Aorta (tissue), 5 donors: ENCODE data around the gene PARP6. TPM values are rescaled to one million over a fixed set of nuclear protein-coding genes. Genes with fewer than 3 reads are reported as not detected.
A peak's percentile ranks its signal among the peaks of the same experiment; 100 is the strongest.

ENCODE experiments used
- ATAC-seq: fragments of 200-7000 bp; cut with Tn5 transposase; one replicate; pipeline ENCODE4 v1.9.1; 2022; ENCODE audit warnings: moderate library complexity; ENCODE audit not compliant: low FRiP score
- DNase-seq, 2 donors: peaks; one replicate each; pipeline ENCODE4 v3.0.0-alpha.2; 2020
- H3K27ac ChIP-seq, 2 donors: one replicate each; pipeline ENCODE4 v1.5.1; 2013; ENCODE audit warnings: low read length in 2 of 2, mild to moderate bottlenecking in 2 of 2, moderate library complexity in 2 of 2, control low read depth in 1 of 2, inconsistent platforms in 1 of 2, low read depth in 1 of 2
- H3K27me3 ChIP-seq, 2 donors: one replicate each; pipeline ENCODE4 v1.6.1; 2013; ENCODE audit warnings: control low read depth in 1 of 2, low read length in 1 of 2, mild to moderate bottlenecking in 1 of 2, moderate library complexity in 1 of 2; ENCODE audit not compliant: insufficient read depth in 2 of 2, control insufficient read depth in 1 of 2
- H3K36me3 ChIP-seq, 2 donors: one replicate each; pipeline ENCODE4 v1.6.1; 2013; ENCODE audit warnings: control low read depth in 1 of 2, low read length in 1 of 2, mild to moderate bottlenecking in 1 of 2; ENCODE audit not compliant: insufficient read depth in 2 of 2, control insufficient read depth in 1 of 2
- H3K4me1 ChIP-seq, 2 donors: one replicate each; pipeline ENCODE4 v1.6.1; 2013; ENCODE audit warnings: low read length in 2 of 2, control low read depth in 1 of 2, mild to moderate bottlenecking in 1 of 2, moderate library complexity in 1 of 2; ENCODE audit not compliant: insufficient read depth in 2 of 2, control insufficient read depth in 1 of 2
- H3K4me3 ChIP-seq, 2 donors: one replicate each; pipeline ENCODE4 v1.5.1; 2013; ENCODE audit warnings: low read length in 2 of 2, control low read depth in 1 of 2, mild to moderate bottlenecking in 1 of 2
- H3K9me3 ChIP-seq: one replicate; pipeline ENCODE4 v1.6.1; 2013; ENCODE audit warnings: mild to moderate bottlenecking, low read length; ENCODE audit not compliant: control insufficient read depth
- WGBS, 2 donors: extraction: QIAGEN DNeasy Blood & Tissue Kit; methylation state at CpG; one replicate each; pipeline ENCODE4 v1.1.7; 2013; 5-methylcytosine and 5-hydroxymethylcytosine counted together
- intact Hi-C, 2 donors: fragments of 100-400 bp; cut with DNase I; formaldehyde crosslinking; loops; one replicate each; pipeline versions ENCODE4 v1.14.2 to v1.15.0; 2022
- polyA plus RNA-seq, 2 donors: library from polyadenylated mRNA; stranded (reverse); fragments of 200-250 nt; gene quantifications; one replicate each; pipeline ENCODE4 v1.2.3, GENCODE V29; 2013
- total RNA-seq, 2 donors: library from RNA; stranded (reverse); fragmentation: NEBNext Ultra II Directional; extraction: Animal tissue kit (Norgen Biotek cat#: 25700); gene quantifications; one replicate each; pipeline ENCODE4 v1.2.1, GENCODE V29; 2021
- donor health status: healthy with polysubstance abuse.
- donor health status: Bipolar disorder and iron deficiency.
- donor health status: DM: no; HTN: no; CAD: no.
- donor health status: DM: no; HTN: no; CAD: no.
- donor health status: DM: yes; HTN: yes; CAD: no.

Gene PARP6
- total and polyA plus RNA-seq, 4 donors = 28.0 to 143 (median 67.7) TPM

GRCh38 chr15:72312605-72313447 lies 40.5 kb upstream of the PARP6 start:
- Histone ChIP-seq H3K27me3 (no peaks in the 10 kb centered on the region), H3K9me3 (no peaks in the 10 kb centered on the region), H3K36me3 (no peaks in the 10 kb centered on the region), H3K4me3 (no peak overlapping the region), H3K27ac (no peak overlapping the region), H3K4me1 (no peaks in the 10 kb centered on the region)
- peak; percentile 79 for ATAC-seq
- 55 to 58% methylated on average over 2 of the region's 2 CpGs for WGBS, 2 donors
- DNase-seq = peak; percentile 81 to 82
- intact Hi-C loops = no loop called here

DNA sequence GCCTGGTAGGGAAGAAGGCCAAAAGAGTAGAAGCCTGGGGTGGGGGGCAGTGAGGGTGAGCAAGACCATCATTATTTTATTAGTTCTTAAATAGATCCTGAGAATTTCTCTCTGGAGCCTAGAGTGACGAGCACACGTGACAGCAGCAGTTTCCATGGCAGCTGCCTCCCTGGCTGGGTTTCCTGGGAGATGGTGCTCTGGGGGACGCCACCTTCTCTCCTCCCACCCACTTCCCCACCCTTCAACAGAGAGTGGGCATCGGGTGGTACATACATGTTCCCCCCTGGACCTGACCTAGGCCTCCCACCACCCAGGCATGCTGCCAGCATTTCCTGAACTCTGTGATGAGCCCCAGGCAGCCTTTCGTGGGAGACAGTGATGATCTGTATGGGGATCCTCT lies 34.7 kb upstream of the PARP6 start:
- H3K4me1 ChIP-seq = no peaks in the 10 kb centered on the region
- H3K36me3 ChIP-seq = no peaks in the 10 kb centered on the region
- H3K4me3 ChIP-seq = no peak overlapping the region
- DNase-seq (no peak), ATAC-seq (no peak)
- no peak overlapping the region for H3K27ac ChIP-seq
- intact Hi-C loops = no loop called here
- WGBS, 2 donors = 70 to 80% methylated on average over 5 of the region's 5 CpGs
- H3K27me3 ChIP-seq = no peaks in the 10 kb centered on the region
- no peaks in the 10 kb centered on the region for H3K9me3 ChIP-seq

DNA sequence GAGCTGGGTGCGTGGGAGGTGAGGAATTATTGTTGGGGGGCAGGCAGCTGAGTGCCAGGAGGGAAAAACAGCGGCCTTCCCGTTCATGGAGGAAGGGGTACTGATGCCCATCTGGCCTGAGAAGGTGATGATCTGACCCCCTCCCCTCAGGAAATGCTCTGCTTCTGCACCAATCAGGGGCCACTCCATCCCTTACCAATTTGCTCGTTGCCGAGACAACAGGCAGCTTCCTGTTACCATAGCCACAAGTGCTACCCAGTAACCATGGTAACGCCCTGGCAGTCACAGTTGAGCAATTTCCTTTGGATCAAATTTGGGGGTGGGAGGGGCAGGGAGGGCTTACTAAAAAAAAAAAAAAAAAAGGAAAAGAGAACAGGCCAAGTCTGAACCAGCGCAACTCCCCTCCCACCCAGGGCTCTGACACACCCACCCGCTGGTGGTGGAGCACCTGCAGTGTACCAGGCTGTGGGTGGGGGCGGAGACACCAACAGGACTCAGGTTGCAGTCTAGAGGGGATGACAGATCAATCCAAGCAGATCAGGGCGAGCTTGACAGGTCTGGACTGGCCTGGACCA lies 33.9 kb upstream of the PARP6 start:
- intact Hi-C loops = no loop called here
- DNase-seq = peak in 1 of 2 donors; percentile 49
- Histone ChIP-seq H3K4me3 (no peak overlapping the region), H3K27me3 (no peaks in the 10 kb centered on the region), H3K4me1 (no peaks in the 10 kb centered on the region), H3K9me3 (no peaks in the 10 kb centered on the region), H3K36me3 (no peaks in the 10 kb centered on the region), H3K27ac (no peak overlapping the region)
- WGBS, 2 donors = 54 to 61% methylated on average over 10 of the region's 10 CpGs
- ATAC-seq = no peak

DNA sequence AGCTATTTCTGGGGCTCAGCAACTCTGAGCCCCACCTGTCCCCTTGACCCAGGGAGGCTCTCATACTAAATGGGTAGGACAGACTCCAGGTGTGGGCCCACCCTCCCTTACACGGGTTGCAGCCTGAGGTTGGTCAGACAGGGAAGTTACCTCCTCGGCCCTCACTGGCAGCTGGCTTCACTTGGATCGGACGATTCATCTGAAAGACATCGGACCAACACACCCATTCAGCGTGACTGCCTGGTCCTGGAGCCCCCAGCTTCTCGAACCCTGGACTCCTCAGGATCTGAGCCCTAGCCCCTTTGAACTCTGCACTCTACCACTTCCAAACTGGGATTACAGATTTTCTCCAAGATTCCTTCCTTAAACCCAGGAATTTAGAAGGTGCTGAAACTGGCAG lies 32.2 kb upstream of the PARP6 start:
- 91 to 92% methylated on average over 7 of the region's 7 CpGs for WGBS, 2 donors
- no peaks in the 10 kb centered on the region for H3K36me3 ChIP-seq
- no peak for ATAC-seq
- no peaks in the 10 kb centered on the region for H3K4me1 ChIP-seq
- H3K4me3 ChIP-seq = no peak overlapping the region
- intact Hi-C loops = no loop called here
- no peak for DNase-seq
- H3K9me3 ChIP-seq = no peaks in the 10 kb centered on the region
- H3K27ac ChIP-seq = no peak overlapping the region
- H3K27me3 ChIP-seq = no peaks in the 10 kb centered on the region

- no peak overlapping the region for H3K27ac ChIP-seq
- WGBS, 2 donors = 46 to 47% methylated on average over 1 of the region's 1 CpG
- H3K9me3 ChIP-seq = no peaks in the 10 kb centered on the region
- H3K36me3 ChIP-seq = no peaks in the 10 kb centered on the region
- intact Hi-C loops = no loop called here
- no peaks in the 10 kb centered on the region for H3K4me1 ChIP-seq
- no peak overlapping the region for H3K4me3 ChIP-seq
- no peak for DNase-seq
- ATAC-seq = no peak
- no peaks in the 10 kb centered on the region for H3K27me3 ChIP-seq
Observed at GRCh38 chr15:72302955-72303354, 30.6 kb upstream of the PARP6 start.

DNA sequence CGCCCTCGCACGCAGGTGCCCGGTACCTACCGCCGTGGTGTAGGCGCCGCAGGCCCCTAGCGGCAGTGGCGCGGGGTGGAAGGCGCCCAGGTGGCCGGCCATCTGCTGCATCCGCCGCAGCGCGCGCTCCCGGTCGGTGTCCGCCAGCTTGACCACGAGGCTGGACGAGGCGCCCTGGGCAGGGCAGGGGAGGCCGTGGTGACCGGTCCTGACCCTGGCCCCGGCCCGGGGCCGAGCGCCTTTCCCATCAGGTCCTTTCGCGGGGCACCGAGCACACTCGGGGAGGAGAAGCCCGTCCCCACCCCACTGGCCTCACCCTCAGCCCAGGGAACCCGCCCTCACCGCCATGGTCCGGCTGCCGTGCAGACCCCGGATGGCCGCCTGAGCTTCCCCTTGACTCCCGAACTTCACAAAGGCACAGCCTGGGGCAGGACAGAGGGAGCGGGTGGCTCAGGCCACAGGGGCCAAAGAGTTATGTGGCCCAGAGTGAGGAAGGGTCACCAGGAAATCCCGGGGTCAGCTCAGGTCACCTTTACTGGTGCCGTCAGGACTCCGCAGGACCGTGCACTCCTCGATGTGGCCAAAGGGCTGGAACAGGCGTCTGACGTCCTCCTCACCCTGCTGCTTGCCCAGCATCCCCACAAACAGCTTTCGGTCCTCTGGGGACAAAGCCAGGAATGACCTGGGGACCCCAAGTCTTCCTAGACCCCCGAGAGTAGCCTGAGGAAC lies 17.4 kb upstream of the PARP6 start:
- Histone ChIP-seq H3K4me3 (no peak overlapping the region), H3K36me3 (no peaks in the 10 kb centered on the region), H3K27me3 (no peaks in the 10 kb centered on the region), H3K4me1 (no peaks in the 10 kb centered on the region), H3K9me3 (no peaks in the 10 kb centered on the region), H3K27ac (no peak overlapping the region)
- no peak for DNase-seq
- 79 to 83% methylated on average over 46 to 52 of the region's 52 CpGs for WGBS, 2 donors
- intact Hi-C loops = loop anchor here in 1 of 2 donors (5.0 kb wide), 1 partner anchor 87 kb away; no protein-coding TSS in a partner anchor
- no peak for ATAC-seq

DNA sequence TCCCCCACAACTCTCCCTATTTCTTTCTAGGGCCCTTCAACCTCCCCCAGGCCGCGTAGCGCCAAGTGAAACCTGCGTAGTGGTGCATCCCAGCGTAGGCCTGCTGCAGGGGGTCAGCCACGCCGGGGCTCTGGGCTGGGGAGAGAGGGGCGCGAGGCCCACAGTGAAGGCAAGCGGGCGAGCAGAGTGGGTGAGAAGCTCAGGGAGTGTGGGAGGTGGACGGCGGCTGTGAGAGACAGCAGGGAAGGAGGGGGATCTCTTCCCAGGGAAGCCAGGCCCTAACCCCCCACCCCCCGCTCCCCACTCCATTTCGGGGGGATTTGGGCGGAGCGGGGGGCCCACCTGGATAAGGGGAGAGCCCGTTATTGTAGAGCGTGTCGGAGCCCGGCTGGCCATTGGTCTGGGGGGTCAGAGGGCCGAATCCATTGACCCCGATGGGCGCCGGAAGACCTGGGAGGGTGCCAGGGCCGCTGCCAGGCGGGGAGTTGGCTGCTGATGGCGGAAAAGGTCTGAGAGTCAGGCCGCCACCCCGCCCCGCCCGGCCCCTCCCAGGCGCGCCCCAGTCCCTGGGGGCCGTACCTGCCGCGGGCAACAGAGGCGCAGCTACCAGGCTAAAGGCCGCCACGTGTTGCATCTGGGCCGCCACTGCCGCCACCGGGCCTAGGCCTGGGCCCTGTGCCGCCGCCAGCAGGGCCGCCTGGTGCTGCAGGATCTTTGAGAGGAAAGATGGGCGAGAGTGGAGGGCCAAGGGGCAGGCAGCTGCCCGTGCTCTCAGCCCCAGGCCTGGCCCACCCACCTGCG lies 16.6 kb upstream of the PARP6 start:
- no peak for ATAC-seq
- no peak overlapping the region for H3K27ac ChIP-seq
- no peaks in the 10 kb centered on the region for H3K4me1 ChIP-seq
- intact Hi-C loops = loop anchor here in 1 of 2 donors (5.0 kb wide), 1 partner anchor 87 kb away; no protein-coding TSS in a partner anchor
- H3K36me3 ChIP-seq = no peaks in the 10 kb centered on the region
- no peak for DNase-seq
- no peaks in the 10 kb centered on the region for H3K9me3 ChIP-seq
- H3K27me3 ChIP-seq = no peaks in the 10 kb centered on the region
- WGBS, 2 donors = 92 to 94% methylated on average over 40 to 49 of the region's 49 CpGs
- no peak overlapping the region for H3K4me3 ChIP-seq

- Histone ChIP-seq H3K27ac (no peak overlapping the region), H3K9me3 (no peaks in the 10 kb centered on the region), H3K27me3 (no peaks in the 10 kb centered on the region), H3K4me3 (no peak overlapping the region), H3K4me1 (no peaks in the 10 kb centered on the region), H3K36me3 (no peaks in the 10 kb centered on the region)
- intact Hi-C loops = loop anchor here in 1 of 2 donors (5.0 kb wide), 1 partner anchor 84 kb away; no protein-coding TSS in a partner anchor
- ATAC-seq (no peak), DNase-seq (peak; percentile 54 to 80)
- WGBS, 2 donors = 61 to 67% methylated on average over 10 of the region's 10 CpGs
Observed at GRCh38 chr15:72285927-72286516, 13.7 kb upstream of the PARP6 start.
